Stimulated activated naive CD8-positive, alpha-beta T cell treated with anti-CD3 and anti-CD28 coated beads, Interleukin-15, Interleukin-2, amounts not matched to agents 100 U/mL and 50 U/mL, for 24 hours (primary cell): ENCODE measurements around the gene FBXW4.
"Not testable (repeated sequence)": the region's sequence is repeated elsewhere in the genome, so short reads cannot be mapped to it uniquely, and the experiment has no call there.

Source experiments
- ATAC-seq: fragments of 150-1000 bp; cut with Tn5 transposase; one replicate; pipeline ENCODE4 v1.10.0; 2021
- DNase-seq: peaks from one replicate; pipeline ENCODE4 v3.0.0; 2021

FBXW4 gene

DNA sequence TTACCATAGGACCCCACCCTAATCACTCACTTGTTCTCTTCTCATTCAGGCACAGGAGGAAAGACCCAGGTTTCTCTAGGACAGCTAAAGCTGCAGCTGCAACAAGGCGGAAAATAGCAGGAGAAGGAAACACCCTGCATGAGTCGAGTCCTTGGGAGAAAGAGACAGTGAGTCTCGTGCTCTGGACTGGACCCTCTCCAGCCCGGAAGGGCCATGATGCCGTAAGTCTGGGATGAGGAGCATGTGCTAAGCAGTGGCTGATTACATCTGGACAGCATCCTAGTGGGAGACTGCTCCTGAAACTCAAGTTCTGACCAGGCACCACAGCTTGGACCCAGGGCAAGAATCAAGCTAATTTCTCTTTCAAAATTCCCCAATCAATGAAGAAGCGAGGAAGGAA, 39.4 kb downstream of the FBXW4 start:
- ATAC-seq (no peak), DNase-seq (no peak)

DNA sequence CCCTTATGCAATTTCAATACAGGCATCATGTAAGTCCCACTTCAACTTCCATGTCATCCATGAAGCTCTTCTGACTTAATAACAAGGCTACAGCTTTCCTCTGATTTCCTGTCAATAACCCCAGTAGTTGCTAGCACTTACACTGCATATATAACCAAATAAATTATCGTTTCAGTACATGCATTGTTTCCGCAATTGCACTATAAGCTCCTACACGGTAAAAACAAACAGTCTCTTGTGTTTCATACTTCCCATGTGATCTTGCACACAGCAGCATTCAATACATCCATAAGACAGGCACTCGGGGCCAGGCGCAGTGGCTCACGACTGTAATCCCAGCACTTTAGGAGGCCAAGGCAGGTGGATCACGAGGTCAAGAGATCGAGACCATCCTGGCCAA, 41.4 kb downstream of the FBXW4 start:
- DNase-seq (no peak), ATAC-seq (no peak)

DNA sequence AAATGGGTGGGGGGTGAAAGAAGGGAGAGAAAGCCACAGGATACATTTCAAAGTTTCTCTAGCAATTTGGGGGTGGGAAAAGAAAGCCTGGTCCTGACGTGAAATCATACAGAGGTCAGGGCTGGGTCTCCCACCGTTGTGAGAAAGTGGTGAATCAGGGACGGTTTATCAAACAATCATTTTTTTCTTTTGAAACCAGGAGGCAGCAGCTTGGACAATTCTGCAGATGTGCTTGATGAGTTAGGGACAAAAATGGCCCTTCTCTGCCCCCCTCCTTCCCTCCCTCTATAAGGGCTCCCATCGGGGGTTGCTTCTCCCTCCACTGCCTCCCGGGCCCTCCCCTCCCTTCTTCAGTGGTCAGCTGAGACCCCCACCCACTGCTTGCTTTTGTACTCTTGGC, 43.6 kb downstream of the FBXW4 start:
- DNase-seq: no peak
- no peak for ATAC-seq

DNA sequence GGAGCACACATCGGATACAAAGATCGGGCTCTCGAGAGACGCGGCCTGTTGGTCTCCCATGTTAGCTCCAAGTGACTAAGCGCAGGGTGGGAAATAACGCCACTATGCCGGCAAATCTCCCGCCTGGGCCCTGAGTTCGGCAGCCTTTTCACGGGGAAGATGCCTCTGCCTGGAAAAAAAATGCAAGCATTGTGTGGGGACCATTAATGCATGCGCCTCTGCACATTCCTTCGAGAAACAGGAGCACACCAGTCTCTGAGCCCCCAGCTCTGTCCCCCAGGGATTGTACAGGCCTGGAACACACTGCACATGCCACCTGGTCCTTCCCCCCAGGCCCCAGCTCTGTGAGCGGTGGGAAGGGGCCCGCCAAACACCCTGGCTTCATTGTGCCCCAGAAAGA, 44.1 kb downstream of the FBXW4 start:
- DNase-seq: no peak
- no peak for ATAC-seq

DNA sequence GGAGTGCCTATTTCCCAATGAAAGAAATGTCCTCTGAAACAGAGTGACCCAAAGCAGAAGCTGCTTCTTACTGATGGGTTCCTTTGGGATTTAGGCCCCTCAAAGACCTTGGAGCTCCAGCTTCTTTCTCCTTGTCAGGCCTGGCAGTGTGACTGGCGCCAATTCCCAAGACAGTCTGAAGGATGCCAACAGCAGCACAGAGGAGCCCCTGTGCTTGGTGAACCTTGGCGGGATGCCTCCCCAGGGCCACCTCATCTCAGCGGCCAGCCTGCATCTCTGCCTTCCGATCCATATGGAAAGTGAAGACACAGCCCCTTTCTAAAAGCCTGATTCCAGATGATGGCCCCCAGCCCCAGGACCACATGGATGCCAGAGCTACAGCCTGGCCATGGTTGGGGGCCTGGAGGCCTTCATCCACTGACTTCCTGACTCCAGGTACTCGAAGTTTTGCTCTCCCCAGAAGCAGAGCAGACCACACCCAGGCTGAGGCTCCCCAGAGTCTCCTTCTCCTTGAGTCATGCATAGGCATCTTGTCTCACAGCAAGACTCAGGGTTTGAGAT, 45.4 kb downstream of the FBXW4 start:
- ATAC-seq (no peak), DNase-seq (no peak)

DNA sequence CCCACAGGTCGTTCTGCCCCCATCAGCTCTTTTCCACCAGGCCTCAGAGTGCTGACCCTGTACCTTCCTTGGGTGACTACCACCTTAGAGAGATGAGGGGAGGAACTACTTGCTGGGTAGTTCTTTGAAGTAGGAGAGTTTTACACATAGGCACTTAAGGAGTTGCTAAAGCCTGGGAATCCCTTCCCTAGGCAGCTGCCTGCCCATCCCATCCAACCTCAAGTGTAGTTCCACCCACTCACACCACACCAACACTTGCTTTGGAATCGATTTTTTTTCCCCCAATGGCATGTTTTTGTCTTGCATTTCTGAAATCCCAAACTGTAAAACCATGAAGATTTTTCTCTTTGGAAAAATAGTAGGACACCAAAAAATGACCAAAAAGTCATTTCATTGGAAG, 47.7 kb downstream of the FBXW4 start:
- DNase-seq (no peak), ATAC-seq (no peak)

DNA sequence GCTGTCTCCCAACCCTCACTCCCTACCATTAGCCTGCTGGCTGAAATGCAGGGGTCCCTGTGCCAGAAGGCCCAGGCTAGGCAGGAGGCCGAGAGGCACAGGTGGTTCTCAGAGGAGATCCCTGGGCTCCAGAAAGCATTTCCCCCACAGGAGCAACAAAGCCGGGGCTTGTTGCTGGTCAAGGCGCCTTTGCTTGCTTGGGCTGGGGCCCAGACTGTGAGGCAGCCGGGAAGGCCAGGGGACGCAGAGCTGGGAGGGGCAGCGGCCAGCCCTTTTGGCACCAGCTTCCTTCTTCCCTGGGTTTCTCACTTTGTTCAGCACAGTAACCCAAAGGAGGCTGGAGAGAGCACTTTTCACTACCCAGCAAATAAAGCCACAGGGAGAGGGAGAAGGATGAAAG, 48.6 kb downstream of the FBXW4 start:
- DNase-seq (no peak), ATAC-seq (no peak)

DNA sequence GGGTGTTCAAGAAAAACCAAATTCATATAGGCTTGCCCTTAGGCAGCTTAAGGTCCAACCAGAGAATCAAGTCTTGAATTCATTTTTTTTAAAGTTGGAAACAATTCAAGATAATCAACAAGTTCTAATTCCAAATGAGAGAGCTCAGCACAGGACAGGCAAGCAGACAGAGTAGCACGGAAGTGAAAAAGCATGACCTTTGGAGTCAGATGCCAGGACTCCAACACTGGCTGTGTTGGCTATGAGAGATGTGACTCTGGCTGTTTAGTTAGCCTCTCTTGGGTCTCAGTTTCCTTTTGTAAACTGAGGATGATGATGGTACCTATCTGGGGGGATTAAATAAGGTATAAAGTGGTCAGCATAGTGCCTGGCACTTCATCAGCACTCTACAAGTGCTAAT, 49.3 kb downstream of the FBXW4 start:
- no peak for ATAC-seq
- DNase-seq: no peak

DNA sequence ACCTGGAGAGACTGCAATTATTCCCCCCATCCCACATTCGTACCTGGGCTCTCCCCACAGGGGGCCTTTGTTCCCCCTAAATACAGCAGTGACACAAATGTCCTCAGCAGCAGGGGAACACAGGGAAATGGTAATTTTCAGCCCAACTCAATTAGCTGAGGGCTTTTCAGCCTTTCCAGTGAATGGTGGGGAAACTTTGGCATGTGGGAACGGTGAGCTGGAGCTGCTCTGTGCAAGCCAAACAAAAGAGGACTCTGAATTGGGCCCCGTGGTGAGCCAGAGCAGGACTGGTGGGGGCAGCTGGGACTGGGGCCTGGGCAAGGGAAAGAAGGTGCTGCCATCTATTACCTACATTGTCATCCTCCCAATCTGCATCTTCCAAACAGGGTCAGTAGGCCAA, 51.0 kb downstream of the FBXW4 start:
- DNase-seq (no peak), ATAC-seq (no peak)

DNA sequence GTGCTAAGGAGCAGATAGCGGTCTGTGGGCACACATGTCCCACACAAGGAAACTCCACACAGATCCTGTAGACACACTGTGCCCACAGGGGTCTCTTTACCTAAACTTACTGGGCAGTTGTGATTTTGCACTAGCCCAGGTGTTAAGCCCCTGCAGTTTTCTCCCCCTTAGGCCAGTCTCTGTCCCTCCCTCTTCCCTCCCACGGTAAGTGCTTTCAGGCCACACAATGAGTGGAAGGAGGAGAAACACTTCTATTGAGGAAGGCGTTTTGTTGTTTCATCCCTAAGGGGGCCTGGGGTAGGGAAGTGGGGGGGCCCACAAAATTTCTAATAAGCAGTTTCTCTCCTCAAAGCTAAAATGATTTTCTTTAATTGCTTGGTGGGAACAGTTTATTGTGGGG, 51.4 kb downstream of the FBXW4 start:
- ATAC-seq (no peak), DNase-seq (no peak)

DNA sequence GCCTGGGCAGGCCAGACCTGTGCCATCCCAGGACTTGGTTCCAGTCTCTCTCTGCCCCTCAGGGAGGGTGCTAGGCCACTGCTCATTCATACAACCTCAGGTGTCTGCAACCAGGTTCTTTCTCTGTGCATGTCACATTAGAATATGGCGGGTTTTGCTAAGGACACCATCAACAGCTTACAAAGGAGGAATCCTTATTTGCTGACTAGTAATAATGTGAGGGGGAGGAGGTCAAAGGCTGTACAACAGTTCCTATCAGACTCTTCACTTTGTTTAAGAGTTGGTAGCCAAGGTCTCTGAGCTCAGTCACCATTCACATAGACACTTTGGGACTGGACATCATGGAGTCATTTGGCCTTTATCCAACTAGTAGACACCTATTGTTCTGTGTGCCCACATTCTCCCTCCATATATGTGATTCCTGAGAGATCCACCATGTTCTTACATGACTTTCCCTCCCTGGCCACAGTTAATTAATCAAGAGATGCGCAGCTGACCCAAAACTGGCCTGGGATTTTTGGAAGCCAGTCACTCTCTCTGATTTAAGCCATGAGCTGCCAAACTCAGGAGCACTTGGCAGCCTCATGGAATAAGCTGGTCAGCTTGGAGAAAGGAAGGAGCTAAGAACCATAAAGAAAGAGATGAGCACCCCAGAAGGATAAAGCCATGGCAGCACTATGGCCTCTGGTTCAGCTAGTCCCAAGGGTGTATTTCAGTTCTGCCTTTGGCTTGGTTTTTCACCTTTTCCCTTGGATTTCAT, 55.6 kb downstream of the FBXW4 start:
- ATAC-seq (no peak), DNase-seq (no peak)

DNA sequence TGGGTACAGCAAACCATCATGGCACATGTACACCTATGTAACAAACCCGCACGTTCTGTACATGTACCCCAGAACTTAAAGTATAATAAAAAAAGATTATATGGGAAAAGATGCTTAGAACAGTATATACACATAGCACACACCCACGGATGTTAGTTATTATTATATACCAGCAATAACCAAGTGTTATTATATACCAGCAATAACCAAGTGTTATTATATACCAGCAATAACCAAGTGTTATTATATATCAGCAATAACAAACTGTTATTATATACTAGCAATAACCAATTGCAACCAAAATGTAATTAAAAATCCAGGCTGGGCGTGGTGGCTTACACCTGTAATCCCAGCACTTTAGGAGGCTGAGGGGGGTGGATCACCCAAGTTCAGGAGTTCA, 61.5 kb downstream of the FBXW4 start:
- DNase-seq, ATAC-seq: not testable (repeated sequence)

DNA sequence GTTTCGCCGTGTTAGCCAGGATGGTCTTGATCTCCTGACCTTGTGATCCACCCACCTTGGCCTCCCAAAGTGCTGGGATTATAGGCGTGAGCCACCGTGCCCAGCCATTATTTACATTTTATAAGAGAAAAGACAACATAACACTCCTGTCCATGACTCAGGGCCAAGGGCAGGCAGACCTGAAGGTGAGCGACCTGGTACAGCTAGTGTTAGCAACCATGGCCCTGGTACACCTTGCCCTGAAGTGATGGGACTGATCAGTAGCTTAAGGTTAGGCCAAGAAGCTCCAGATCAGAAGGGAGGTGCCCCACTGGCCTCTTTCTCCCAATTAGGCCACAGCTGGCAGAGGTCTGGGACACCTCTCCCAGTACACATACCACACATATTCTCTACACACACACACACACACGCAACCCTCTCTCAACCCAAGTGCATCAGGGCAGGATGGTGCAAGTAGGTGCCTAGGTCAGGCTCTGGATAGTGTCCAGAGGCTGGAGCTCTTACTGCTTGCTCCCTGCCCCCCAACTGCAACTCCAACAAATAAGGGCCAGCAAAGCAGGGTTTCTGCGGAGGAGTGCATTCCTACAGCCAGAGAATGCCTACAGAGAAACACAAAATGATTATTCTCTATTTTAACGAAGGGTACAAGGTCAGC, 63.0 kb downstream of the FBXW4 start:
- DNase-seq: no peak

DNA sequence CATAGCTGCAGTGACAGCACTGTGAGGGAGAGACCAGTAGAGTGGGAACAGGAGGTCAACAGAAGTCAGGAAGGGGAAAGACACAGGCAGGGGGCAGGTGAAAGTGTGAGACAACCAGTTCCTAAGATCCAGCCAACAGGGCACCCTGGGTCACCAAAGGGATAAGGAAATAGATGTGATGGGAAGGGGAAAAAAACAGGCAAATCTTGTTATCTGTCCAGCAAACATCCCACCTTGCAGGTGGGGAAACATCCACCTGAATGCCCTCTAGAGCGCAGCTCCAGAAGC, 64.4 kb downstream of the FBXW4 start:
- DNase-seq (no peak), ATAC-seq (no peak)

More for the DNA sequence above, 63.0 kb downstream of the FBXW4 start:
- no peak for ATAC-seq

DNA sequence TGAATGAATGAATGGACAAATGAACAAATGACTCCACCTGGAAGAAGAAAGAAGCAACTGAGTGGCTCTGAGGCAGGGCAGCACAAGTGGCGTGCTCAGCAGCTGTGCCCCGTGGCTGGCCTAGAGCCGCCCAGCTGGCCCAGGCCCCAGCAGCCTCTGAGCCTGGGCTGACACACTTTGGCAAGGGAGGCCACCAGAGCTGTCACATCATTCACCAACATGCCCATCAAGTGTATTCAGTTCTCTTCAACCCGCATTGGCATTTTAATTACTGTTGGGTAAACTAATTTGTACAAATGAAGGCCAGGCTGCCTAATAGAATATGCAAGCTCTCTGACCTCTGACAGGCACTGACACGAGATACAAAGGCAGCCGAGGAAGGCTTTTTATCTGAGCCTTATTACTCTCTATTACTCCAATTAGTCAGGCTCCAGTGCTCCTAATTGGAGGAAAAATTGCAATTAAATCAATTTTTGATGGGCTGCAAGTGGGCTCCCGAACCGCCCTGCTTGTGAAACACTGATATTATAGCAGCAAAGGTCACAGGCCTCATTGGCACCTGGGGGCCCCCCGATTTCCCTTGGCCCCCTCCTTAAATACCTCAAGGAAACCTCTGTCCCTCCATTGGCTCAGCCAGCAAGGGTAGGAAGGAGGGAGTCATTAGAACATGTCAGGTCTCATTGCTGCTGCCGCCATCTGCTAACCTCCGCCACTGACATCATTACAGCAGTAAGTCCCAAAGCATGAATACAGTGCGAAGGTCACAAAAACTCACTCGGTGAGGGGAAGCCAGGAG, 64.9 kb downstream of the FBXW4 start:
- no peak for ATAC-seq

DNA sequence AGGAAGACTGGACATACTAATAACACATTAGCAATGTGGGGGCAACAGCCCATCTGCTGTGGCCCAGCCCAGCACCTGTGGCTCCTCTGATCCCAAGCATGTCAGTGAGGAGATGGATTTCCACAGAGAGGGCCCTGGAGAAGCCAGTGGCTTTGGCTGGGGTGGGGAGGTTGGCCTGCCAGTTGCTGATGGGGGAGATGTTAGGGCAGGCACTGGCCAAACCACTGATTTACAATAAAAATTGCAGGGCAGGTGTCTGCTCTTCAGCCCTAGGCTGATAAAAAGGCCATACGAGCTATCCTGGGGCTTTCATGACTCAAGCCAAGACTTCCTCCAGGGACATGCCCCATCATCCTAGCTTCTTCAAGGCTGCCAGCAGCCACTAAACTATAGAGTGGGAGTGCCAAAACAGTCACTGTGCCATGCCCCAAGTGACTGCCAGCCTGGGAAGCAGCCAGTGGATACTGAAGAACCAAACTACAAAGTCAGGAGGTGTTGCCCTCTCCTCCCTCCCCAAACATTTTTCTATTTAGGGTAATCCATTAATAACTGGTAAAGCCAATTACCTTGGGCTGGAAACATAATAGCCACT, 69.1 kb downstream of the FBXW4 start:
- DNase-seq (no peak), ATAC-seq (no peak)

More for the DNA sequence above, 64.9 kb downstream of the FBXW4 start:
- DNase-seq: no peak

DNA sequence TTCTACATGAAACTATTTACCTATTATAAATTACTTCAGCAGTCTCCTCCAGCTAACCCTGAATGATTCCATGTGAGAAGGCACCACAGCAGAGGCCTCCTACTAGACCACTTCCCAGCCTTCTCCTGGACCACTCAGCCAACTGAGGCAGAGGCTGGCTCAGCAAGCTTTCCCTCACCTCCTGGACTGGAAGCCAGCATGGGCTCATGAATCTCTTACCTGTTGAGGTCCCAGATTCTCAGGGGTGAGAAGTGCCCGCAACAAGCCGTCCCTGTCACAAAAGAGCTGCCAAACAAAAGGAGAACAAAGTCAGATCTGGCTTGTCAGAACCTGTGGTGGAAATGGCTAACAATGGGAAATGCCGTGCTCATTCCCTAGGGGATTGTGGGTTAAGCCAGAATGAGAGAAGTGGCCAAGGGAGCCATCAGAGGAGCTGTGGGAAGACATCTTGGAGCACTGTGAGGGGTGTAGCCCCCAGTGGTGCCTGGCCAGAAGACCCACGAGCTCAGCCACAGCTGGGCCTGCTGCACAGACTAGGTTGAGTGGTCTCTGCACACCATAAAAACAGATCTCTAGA, 70.4 kb downstream of the FBXW4 start:
- DNase-seq: no peak
- no peak for ATAC-seq

DNA sequence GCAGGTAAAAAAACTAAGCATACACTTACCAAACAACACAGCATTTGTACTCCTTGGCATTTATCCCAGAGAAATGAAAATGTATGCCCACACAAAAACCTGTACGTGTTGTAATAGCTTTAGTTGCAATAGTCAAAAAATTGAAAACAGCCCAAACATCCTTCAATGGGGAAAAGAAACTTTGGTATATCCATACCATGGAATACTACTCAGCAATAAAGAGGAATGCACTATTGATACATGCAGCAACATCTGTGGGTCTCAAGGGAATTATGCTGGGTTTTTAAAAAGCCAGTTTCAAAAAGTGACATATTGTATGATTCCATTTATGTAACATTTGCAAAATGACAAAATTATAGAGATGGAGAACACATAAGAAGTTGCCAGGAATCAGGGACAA, 71.4 kb downstream of the FBXW4 start:
- no peak for DNase-seq
- ATAC-seq: no peak

DNA sequence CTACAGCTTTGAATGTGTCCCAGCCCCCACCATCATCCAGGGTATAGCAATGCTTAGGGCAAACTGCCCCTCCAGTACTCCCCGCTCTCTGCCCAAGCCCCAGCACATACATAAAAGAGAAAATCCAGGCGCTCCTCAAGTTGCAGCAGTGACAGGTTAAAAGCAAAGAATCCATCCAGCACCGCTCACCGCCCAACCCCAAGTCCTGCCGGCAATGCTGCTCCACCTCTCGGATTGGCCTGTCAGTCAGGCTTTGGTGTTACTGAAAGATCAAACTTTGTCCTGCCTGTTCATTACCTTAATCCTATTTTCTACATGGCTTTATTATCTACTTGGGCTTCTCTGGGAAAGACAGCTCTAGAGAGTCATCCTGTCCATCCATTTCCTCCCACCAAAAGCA, 75.0 kb downstream of the FBXW4 start:
- DNase-seq: no peak
- ATAC-seq: no peak

DNA sequence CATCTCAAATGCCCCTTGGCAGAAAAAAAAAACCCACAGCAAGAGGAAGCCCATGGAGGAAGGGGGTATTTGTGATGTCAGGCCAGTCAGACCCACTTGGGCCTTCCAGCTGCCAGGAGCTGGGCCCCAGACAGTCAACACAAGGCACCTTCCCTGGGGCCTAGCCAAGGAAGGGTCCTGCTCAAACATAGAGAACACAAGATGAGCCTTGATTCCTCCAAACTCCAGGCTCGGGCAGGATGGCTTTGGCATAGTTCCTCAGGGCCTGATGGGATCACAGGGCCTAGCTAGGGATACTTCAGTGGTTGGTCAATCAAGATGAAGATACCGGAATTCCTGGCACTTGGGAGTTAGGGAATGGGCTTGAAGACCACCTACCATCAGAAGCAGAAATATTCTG, 76.1 kb downstream of the FBXW4 start:
- no peak for DNase-seq
- no peak for ATAC-seq

DNA sequence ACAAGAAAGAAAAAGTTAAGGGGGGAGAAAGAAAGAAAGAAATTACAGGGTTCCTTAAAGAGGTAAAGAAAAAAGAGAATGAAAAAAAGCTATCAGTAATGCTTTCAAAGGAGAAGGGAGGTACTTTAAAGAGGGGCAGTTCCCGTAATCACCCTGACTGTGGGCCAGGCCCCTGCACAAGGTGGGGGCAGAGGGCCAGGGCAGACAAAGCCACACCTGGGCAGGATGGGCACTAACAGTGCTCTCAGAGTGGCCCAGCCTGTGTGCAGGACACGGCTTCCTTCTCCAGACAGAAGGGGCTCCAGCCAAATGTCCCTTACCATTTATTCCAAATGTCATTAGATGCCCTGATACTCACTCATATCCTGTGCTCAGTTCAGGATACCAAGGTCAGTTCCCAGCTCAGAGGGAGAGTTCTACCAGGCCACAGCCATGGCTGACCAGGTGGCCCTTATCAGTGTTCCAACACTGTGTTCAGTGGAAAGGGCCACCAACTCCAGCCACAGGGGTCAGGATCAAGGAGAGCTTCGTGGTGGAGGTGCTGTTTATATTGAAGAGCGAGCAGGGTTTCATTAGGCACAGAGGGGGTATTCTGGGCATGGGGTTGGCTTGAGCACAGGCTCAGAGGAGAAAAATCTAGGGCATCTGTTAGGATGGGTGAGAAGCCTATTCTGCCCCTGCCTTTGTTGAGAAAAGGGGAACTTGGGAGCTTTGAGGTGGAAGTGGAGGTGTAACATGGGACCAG, 77.0 kb downstream of the FBXW4 start:
- DNase-seq (no peak), ATAC-seq (no peak)
